SK-N-SH (cell line): ENCODE results near the gene NT5DC3.
A peak's percentile ranks its signal among the peaks of the same experiment; 100 is the strongest.

Experiments
- CTCF ChIP-seq: fragments of 200-600 bp; sonication (generic); IDR thresholded peaks from 2 replicates; pipeline ENCODE4 v1.6.1; 2017; ENCODE audit warnings: antibody characterized with exemption, mild to moderate bottlenecking, moderate library complexity
- GABPA ChIP-seq: IDR thresholded peaks from 2 replicates; pipeline ENCODE4 v1.4.0; 2012; ENCODE audit warnings: low read depth, mild to moderate bottlenecking
- MEF2A ChIP-seq: IDR thresholded peaks from 2 replicates; pipeline ENCODE4 v1.4.0; 2012; ENCODE audit warnings: low read depth, borderline replicate concordance
- NFIC ChIP-seq: IDR thresholded peaks from 2 replicates; pipeline ENCODE4 v1.4.0; 2012; ENCODE audit warnings: borderline replicate concordance
- RAD21 ChIP-seq: IDR thresholded peaks from 2 replicates; pipeline ENCODE4 v1.6.1; 2012; ENCODE audit warnings: mild to moderate bottlenecking, low read length
- SIN3A ChIP-seq: IDR thresholded peaks from 2 replicates; pipeline ENCODE4 v1.6.1; 2012; ENCODE audit warnings: low read depth, mild to moderate bottlenecking, low read length, moderate library complexity, borderline replicate concordance
- YY1 ChIP-seq: IDR thresholded peaks from 2 replicates; pipeline ENCODE4 v1.4.0; 2012; ENCODE audit warnings: low read depth, mild to moderate bottlenecking
- ZBTB33 ChIP-seq: IDR thresholded peaks from 2 replicates; pipeline ENCODE4 v1.4.0; 2012; ENCODE audit warnings: low read depth, borderline replicate concordance

GRCh38 chr12:103884316-103884715 lies 43.3 kb upstream of the NT5DC3 start:
- TF ChIP-seq MEF2A = no peak
- peak; percentile 62 for TF ChIP-seq CTCF
- TF ChIP-seq YY1 = no peak
- no peak for TF ChIP-seq NFIC
- no peak for TF ChIP-seq ZBTB33
- no peak for TF ChIP-seq SIN3A
- peak; percentile 84 for TF ChIP-seq RAD21
- no peak for TF ChIP-seq GABPA
